Measurements from ENCODE around the gene MARS1.
A peak's percentile ranks its signal among the peaks of the same experiment; 100 is the strongest.

Gene MARS1

DNA sequence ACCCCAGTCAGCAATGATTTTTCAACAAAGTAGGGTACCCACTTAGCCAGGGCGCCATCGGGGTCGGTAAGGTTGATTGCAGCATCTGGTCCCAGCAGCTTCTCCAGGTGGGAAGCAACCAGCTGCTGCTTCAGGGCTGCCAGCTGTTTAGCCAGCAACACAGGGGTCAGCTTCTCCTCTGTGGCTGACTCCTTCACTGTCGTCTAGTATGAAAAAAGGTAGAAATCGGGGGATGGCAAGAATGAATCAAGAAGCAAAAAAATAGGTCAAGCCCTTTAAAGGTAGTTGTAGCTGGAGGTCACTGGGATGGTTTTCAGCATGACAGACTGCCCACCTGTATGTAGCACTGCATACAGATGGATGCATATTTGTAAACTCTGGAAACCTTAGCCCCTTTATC, 46.4 kb downstream of the MARS1 start:
- no peak for DNase-seq

GRCh38 chr12:57534991-57535543, 47.2 kb downstream of the MARS1 start:
- DNase-seq: no peak

GRCh38 chr12:57535764-57536596, 48.1 kb downstream of the MARS1 start:
- no peak for DNase-seq

DNA sequence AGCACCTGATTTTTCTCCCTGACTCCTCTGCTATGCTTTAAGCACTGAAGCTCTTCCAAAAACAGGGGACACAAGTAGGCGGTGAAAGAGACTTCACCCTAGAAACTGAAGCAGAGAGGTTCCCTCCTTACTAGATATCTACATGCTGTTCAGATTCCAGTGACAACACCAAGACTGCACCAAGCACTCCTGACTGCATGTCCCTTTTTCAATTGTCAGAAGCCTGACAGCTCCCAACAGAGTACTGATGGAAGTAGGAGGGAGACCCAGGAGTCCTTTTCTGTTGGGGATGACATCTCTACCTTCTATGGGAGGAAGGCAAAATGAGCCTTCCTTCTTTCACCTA, 48.7 kb downstream of the MARS1 start:
- no peak for DNase-seq

- no peak for DNase-seq
Measured at GRCh38 chr12:57539134-57539768, 51.4 kb downstream of the MARS1 start.

GRCh38 chr12:57541001-57541400, 53.1 kb downstream of the MARS1 start:
- DNase-seq: no peak

DNA sequence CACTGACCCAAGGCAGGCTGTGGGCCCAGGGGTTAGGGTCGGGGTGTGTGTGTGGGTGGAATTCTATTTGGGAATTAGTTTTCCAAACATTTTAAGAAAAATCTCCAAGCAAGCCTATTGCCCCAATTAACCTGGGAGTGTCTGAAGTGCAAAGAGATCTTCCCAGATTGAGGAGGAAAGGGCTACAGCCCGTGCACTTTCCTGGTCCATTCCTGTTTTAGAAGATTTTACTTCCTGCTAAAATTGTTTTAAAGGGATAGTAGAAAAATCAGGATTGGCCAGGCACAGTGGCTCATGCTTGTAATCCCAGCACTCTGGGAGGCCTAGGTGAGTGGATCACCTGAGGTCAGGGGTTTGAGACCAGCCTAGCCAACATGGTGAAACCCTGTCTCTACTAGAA, 53.8 kb downstream of the MARS1 start:
- DNase-seq: no peak

GRCh38 chr12:57543581-57543980, 55.7 kb downstream of the MARS1 start:
- DNase-seq: no peak

DNA sequence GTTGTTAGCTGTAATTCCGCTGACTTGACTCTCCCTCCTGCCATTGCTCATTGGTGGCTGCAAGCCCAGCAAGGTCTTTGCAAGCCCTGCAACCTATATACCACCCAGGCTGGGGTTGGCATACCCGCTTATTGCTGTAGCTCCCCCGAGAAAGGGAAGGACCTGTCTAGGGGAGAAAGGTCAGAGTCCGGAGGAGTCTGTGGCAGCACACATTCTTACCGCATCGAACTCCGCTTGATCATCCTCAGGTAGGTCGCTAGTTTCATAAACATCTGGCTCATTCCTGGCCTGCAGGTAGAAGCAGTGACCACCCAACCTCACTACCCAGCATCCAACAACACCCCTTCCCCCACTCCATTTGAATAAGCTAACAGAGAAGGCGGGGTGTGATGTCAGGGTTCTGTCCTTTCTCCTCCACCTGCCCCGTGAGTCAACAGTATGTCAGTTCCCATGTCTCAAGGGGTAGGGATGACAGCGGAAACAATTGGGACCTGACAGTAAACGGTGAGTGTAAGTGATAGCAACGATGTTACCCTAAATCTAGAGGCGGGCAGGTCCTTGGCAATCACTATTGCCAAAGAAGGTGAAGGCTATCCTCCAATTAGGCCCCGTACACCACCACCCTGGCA, 58.1 kb downstream of the MARS1 start:
- peak in 1 of 2 experiments; percentile 20 for DNase-seq

- DNase-seq: peak; percentile 94 to 97
Measured at GRCh38 chr12:57546438-57547287, 58.8 kb downstream of the MARS1 start, which contains the start of gene DCTN2. Gene DCTN2 (minus strand): TSS chr12:57547192. CDS start chr12:57547063, 129 bp downstream.

- DNase-seq: no peak
Measured at GRCh38 chr12:57547288-57548012, 59.6 kb downstream of the MARS1 start.

DNA sequence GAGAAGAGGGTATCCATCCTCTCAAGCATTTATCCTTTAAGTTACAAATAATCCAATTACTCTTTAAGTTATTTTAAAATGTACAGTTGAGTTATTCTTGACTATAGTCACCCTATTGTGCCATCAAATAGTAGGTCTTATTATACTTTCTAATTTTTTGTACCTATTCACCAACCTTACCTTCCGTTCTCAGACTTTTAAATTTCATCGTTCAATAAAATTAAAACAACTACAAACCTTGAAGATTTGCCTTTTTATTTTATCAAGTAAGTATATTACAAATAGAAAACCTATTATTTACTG, 60.1 kb downstream of the MARS1 start:
- no peak for DNase-seq

- no peak for DNase-seq
Measured at GRCh38 chr12:57548488-57548887, 60.6 kb downstream of the MARS1 start.

- DNase-seq: no peak
Measured at GRCh38 chr12:57549203-57549908, 61.5 kb downstream of the MARS1 start.

DNA sequence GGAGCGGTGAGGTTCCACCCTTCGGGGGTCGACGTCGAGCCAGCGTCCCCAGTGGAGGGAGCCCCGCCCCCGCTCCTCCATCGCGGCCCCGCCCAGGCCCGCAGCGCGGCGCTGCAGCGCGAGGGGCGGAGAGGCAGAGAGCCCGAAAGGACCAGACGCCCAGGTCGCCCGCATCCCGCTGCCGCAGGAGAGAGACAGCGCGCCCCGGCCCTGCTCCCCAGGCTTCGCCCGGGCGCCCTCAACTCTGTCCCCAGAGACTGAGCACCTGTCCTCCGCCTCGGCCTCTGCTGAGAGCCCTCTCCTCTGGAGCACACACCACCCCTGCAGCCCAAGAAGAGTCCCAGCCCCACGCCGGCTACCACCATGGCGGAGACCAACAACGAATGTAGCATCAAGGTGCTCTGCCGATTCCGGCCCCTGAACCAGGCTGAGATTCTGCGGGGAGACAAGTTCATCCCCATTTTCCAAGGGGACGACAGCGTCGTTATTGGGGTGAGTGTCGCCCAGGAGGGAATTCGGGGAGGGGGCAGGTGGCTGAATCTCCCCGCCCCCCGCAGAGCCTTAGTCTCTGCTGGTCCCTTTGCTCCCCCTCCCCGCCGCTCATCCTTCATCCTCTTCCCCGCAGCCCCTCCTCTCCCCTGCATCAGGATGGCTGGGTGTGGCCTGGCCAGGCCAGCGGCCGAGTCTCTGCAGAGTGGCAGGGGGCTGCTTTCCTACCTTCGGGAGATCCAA, 62.2 kb downstream of the MARS1 start, which contains the start of gene KIF5A:
Gene KIF5A, plus strand, starts transcription at position 136 of the 732 bp plus-strand sequence. Its CDS starts 228 bp downstream, at position 364.
- DNase-seq: peak; percentile 65 to 68

DNA sequence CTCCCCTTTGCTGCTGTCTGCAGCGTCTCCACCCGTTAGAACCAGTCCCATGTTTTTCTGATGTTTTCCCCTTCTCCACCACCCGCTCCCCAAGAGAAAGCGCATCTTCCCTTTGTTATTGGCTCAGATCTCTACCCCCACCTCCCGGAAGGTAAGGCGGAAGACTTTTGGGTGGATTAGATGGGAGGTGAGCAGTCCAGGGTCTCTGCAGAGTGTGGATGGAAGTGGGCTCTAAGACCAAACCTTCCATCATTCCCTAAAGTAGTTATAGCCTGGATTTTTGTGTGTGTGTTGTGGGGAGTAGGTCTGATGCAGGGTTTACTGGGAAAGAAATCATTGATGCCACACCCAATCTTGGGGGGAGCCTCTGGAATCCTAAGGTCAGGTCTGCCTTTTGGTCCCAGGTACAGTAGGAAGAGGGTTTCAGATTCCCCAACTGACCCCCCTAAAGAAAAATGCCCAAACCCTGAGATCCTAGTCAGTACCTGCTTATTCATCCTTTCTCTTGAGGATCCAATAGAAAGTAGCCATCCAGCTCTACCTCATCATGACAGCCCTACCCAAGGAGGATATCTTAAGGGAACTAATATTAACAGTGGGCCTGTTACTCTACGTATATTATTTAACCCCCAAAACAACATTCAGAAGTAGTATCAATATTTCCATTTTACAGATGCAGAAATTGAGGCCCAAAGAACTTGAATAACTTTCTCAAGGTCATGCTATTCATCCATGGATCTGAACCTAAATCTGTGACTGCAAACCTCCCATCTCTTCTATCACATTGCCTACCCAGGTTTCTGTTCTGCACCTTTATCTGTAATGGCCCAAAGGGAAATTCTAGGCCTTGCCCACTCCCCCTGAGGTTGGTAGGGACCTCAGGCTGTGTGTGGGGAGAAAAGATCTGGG, 63.0 kb downstream of the MARS1 start:
- no peak for DNase-seq

DNA sequence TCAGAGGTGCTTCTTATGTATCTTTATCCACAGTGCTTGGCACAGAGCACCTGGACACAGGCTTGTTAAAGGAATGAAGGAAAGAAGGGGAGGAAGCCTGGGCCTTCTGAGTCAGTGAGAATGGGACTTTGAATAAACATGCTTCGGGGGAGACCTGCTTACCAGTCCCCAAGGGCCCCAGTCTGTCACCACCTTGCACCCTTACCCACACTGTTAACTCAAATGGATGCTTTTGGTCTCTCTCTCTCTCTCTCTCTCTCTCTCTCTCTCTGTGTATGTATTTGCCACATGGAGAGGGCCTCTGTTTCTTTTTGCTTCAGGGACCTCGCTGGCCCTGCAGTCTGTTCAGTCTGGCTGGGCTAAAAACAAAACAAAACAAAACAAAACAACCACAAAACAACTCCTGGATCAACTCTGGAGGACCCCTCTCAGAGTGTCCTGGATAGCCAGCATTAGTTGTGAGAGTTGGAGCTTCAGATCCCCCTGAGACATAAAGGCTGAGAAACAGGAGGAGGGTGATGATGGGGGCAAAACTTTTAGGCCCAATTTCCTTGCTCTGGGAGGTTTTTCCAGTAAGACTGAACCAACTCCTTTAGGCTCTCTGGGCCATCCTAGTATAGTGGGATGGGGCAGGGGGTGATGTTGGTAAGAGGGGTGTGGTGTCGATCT, 63.9 kb downstream of the MARS1 start:
- no peak for DNase-seq

GRCh38 chr12:57552306-57552651, 64.4 kb downstream of the MARS1 start:
- no peak for DNase-seq

- no peak for DNase-seq
Measured at GRCh38 chr12:57552835-57553313, 65.0 kb downstream of the MARS1 start.

Data from activated CD4-positive, alpha-beta T cell treated with anti-CD3 and anti-CD28 coated beads, Interleukin-2, amount 50 U/mL, for 48 hours (primary cell).